Activated CD4-positive, alpha-beta T cell treated with anti-CD3 and anti-CD28 coated beads for 48 hours (primary cell): Measurements from ENCODE around the gene ZDHHC11.
"Not testable (repeated sequence)": the region's sequence is repeated elsewhere in the genome, so short reads cannot be mapped to it uniquely, and the experiment has no call there.

ENCODE experiments used
- DNase-seq: peaks from one replicate; pipeline ENCODE4 v3.0.0-alpha.2; 2020

The ZDHHC11 gene

DNA sequence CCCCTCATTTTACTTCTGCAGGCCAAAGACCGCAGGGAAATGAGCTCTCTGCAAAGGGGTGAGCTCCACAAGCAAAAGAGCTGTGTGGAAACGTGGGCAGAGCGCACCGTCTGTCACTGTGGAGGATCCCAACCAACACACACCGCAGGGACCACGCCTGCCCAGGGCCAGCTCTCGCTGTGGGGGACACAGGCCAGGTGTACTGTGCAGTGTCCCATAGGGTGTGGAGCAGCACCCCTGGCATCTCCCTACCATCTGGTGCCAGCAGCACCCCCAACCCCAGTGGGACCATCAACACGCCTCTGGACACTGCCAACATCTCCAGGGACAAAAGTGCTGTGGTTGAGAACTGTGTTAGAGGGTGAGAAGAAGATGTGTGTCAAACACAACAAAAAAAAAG lies 27.9 kb upstream of the ZDHHC11 start:
- DNase-seq, result not testable (repeated sequence)

DNA sequence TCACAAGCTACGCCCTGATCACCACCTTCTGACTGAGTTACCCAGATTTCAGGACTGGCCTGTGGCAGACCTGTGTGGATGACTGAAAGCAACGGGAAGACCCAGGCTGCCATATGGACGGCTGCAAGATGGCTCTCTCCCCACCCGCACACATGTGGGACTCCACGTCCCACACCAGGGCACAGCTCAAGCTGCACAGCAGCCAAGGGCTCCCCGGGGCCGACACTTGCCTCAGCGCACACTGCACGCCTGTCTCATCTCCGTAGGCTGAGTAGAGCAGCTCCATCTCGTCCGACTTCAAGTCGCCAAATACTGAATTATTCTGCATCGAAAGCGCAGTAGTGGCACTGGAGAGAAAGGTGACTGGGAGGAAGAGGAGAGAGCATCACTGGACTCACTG lies 27.3 kb upstream of the ZDHHC11 start:
- no peak for DNase-seq

DNA sequence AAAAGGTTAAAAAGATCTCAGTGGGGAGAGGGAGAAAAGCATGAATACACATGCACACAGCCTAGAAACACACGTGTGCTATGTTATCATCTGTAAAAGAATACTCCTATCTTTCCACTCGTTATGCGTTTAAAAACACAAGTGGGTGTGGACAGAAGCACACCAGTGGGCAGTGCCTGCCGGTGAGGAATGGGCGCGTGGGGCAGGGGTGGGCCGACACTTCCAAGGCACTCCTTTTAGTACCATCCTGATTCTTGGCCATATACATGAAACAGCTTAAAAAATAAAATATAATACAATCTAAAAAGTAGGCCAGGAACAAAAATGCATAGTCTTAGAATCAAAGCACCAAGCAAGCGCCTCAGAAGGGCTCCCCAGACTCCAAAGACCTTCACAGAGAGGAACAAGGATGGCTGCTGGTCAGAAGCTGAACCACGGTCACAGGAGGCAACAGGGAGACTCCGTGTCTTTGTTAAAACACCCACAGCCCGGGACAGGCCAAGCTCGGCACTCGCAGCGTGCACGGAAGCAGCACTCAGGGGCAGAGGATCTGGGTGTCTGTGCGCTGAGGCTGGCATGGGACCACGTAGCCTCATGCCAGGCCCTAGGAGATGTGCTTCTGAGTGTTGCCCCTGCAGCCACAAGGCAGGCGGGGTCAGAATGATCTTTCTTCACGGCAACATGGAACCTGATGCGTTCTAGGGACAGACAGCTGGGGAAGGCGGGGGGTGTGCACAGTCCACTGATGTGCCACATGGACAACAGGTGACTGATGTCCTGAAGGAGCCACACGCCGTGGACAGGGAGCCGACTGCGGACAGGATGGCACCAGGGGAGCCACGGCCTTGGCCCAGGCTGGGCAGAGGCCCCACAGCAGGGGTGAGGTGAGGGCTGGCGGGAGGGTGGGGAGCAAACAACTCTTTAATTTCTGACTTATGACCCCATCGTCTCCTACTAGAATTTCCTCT lies 25.9 kb upstream of the ZDHHC11 start:
- no peak for DNase-seq

DNA sequence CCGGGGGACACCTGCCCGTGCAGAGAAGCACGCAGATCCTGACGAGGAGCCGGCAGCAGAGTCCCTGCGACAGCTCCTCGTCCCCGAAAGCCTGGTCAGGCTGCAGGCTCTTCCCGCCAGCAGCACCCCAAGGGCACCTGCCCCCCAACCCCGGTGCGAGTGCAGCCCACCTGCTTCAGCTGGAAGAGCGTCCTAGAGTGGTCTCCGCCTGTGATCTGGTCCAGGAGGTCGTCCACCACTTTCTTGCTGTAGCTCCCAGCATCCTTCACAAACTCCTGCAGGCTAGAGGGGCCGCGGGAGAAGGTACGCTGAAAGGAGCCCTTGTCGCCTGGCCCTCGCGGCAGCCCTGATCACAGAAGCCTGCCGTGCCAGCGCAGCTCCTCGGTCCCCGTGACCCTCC lies 25.1 kb upstream of the ZDHHC11 start:
- DNase-seq, result no peak

DNA sequence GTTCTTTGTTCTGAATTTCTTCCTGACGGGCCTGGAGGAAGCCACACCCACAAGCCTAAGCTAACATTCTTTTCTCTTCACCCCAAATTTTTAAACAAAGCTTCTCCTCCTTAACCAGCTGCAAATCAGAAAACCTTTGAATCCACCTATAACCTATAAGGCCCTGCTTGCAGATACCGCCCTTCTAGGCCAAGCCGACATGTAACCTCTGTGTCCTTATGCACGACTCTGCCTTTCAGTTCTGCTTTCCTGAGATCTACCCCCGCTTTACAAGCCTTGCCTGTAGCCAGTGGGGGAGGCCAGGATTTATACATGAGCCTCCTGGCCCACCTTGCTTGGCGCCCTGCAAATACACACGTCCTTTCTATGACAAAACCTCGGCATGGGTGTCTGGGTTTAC lies 22.5 kb upstream of the ZDHHC11 start:
- DNase-seq, result no peak

DNA sequence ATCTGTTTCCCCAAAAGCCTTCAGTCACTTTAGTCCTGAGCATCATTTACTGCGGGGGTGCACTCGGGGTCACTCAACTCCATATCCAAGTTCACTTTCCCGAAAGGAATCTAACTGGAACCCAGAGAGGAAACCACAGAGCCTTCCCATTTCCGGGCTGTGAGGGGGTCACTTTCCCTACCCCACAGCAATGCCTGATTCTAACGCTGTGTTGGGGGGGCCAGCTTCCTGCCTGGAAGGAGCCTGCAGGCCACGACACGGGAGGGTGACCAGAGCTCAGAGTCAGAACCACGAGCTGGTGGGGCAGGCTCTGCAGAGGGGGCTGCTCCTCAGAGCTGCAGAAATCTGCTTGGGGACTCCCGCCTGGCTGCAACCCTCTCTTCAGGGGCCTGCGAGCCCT lies 21.5 kb upstream of the ZDHHC11 start:
- no peak for DNase-seq

DNA sequence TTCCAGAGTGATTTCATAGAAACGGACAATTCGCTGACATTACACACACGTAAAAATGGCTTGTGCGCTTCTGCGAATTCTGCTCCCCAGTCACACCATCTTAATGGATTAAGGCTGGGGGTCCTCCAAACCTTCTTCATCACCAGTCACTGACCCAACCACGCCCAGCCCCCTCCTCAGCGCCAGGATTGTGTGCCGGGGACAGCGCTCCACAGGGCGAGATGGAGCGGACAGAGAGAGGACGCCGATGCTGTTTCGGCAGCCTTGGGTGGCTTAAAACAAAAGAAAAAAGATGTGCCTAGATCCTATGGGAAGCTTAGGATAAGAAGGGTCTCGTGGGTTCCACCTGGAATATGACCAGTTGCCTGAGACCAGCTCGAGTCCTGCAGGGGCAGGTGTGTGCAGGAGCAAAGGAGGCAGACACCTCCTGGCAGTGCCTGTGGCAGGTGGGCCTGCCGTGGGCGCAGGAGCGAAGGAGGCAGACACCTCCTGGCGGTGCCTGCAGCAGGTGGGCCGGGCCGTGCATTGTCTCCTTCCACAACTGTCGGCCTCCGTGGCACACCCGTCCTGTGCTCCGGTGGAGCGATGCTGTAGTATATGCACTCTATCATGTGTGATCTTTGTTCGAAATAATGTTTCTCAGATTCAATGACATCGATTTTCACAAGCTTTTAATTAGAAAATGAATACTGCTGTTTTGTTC lies 21.0 kb upstream of the ZDHHC11 start:
- no peak for DNase-seq

DNA sequence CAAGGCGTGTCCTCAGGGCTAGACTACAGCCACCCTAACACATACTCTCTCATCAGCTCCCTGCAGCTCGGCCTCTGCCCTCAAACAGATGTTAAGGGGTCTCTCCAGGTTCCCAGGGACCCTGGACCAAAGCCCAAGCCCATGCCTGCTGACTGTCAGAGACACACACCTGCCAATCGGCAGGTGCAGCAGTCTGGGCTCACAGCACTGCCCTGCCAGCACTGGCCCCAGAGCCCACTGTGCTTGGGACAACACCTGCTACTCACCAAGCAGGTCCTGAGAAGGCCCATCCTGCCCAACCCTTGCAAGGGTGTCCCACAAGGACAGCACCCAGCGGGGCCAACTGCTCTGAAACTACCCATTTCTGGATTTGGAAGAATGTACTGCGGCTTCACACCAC lies 20.2 kb upstream of the ZDHHC11 start:
- DNase-seq, result no peak

DNA sequence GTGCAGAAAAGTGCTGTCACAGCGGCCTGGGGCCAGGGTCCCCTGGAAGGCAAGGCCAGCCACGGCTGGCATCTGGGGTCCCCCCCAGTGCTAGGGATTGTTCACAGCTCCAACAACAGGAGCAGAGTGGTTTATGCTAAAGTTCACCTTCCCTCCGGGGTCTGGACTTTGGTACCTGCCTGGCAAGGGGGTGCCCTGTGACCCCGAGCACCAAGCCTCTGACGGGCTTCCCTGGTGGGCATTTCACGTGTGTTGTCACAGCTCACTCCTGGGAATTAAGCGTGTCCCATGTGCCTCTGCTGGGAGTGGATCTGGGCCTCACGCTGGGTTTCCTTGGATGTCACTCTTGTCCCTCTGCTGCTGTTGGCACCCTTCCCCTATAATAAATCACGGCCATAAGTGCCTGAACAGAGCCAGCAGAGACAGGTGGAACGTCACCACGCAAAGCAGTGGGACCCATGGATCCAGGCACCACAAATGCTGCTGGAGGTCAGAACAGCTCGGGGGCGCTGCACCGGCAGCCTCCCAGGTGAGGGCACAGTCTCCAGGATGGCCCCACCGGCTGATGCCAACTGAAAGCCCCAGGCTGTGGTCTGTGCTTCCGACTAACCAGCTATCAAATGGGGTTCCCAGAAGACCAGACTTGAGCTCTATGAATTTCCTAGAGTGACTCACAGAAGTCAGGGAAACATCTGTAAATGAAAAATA lies 17.8 kb upstream of the ZDHHC11 start:
- DNase-seq, result no peak

DNA sequence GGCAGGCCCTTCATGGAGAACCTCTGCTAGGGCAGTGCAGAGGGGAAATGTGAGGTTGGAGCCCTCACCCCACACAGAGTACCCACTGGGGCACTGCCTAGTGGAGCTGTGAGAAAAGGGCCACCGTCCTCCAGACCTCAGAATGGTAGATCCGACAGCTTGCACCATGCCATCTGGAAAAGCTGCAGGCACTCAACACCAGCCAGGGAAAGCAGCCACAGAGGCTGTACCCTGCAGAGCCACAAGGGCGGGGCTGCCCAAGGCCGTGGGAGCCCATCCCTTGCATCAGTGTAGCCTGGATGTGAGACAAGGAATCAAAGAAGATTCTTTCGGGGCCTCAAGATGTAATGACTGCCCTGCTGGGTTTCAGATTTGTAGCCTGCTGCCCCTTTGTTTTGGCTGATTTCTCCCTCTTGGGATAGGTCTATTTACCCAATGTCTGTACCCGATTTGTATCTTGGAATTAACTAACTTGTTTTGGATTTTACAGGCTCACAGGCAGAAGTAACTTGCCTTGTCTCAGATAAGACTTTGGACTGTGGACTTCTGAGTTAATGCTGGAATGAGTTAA lies 16.6 kb upstream of the ZDHHC11 start:
- DNase-seq, result no peak

DNA sequence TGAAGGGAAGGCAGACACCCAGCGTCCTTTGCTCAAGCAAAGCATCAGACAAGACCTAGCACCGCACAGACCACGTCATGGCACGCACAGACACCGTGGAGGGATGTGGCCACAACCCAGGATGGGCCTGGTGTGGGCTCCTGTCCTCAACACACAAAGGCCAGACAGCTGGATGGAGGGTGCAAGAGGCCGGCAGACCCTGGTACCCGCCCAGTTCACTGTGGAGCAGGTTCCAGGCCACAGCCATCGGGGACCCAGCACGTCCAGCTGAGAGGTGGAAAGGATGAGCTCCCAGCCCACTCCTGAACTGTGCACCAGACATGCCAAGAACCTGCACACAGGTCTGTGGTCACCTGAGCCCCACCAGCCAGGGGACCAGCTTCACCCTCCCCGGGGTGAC lies 15.0 kb upstream of the ZDHHC11 start:
- no peak for DNase-seq

DNA sequence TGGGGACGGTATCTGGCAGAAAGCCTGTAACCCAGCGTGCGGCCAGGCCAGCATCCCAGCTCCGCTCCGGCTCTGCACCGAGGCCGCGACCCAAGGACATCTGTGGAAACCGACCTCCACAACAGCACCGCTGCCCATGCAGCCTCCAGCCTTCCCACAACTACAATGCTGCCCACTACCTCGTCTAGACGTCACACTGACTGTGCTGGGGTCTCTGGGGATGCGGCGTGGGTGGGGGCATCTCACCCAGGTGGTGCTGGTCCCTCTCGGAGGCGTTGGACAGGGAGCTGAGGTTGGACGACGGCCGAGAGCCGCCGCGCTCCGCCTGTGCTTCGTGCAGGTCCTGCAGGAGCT lies 14.4 kb upstream of the ZDHHC11 start:
- DNase-seq, result no peak

DNA sequence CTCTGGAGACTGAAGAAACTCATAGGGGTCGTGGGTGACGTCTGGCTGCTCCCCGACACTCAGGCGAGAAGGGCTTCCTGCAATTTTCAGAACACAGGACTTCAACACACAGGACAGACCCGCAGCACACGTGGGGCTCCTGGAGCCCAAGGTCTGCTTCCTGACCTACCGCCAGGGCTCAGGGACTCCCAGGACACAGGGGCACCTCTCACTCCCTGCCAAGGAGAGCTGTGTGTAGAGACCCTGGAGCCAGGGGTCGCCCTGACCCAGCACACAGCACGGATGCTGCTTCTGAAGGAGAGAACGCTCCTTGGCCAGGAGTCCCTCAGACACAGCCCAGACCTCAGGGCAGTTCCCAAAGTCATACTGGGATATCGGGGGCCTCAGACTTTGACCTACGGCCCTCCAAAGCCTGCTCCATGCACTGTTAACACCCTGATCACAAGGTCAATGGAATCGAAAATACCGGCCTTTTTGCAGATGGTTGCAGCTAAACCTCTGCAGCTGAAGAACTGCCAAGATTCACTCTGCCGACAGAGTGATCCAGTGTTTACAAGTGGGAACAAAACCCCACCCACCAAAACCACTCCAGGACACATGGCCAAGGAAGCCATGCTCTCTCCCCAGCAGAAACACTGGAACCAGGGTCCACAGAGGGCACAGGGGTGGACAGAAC lies 13.8 kb upstream of the ZDHHC11 start:
- no peak for DNase-seq

DNA sequence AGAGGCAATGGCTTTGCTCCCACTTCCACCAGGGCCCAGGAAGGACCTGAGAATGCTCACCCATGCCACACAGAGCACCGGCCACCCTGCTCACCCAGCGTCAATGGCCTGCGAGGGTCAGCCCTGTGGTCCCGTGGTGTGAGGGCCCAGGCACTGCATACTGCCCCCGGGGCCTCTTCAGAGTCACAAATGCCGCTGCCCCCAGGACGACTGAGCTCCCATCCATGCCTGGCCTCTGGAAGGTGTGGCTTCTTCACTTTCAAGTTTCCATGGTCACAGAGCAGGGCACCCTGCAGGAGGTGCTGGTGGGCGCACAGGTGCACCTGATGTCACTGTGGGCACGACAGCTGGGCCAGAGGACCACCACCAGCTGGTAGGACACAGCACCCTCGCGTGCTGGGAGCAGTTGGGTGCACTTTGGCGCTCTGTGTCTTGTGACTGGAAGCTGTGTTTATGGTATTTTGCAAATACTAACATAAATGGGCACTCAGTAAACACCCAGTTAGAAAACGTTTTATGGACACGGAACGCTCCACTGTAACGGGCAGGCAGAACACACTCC lies 12.5 kb upstream of the ZDHHC11 start:
- no peak for DNase-seq

DNA sequence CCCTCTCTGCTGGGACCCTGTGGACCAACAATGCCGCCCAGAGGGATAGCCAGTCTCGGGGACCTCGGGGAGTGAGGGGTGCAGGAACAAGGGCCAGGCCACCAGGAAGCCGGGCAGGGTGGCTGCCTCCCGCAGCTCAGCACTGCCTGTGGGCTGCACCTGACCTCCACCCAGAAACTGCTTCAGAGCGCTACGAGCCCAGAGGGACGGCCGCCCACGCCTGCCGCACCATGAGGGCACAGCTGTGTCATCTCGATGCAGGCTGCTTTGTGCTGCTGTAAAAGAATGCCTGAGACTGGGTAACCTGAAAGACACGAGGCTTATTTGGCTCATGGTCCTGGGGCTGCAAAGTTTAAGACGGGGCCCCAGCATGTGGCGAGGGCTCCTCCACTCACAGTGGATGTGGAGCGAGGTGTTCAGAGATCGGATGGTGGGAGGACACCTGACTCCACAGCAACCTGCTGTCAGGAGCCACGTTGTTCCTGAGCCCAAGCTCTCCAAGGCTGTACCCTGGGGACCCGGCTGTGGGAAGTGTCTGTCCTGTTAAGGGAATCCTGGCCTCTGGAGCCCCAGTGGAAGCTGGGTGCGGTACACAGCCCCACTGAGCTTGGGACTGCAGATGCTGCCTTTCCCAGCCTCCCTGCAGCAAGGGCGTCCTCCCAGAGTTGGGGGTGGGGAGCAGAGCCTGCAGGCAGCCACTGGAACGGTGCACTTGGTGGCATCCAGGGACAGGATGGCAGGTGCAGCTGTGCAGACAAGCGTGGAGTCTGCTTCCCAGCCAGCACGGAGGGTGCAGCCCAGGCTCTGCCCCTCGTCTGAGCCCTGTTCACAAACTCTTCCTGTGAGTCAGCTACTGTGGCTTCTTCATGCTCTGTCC lies 11.8 kb upstream of the ZDHHC11 start:
- DNase-seq, result no peak

DNA sequence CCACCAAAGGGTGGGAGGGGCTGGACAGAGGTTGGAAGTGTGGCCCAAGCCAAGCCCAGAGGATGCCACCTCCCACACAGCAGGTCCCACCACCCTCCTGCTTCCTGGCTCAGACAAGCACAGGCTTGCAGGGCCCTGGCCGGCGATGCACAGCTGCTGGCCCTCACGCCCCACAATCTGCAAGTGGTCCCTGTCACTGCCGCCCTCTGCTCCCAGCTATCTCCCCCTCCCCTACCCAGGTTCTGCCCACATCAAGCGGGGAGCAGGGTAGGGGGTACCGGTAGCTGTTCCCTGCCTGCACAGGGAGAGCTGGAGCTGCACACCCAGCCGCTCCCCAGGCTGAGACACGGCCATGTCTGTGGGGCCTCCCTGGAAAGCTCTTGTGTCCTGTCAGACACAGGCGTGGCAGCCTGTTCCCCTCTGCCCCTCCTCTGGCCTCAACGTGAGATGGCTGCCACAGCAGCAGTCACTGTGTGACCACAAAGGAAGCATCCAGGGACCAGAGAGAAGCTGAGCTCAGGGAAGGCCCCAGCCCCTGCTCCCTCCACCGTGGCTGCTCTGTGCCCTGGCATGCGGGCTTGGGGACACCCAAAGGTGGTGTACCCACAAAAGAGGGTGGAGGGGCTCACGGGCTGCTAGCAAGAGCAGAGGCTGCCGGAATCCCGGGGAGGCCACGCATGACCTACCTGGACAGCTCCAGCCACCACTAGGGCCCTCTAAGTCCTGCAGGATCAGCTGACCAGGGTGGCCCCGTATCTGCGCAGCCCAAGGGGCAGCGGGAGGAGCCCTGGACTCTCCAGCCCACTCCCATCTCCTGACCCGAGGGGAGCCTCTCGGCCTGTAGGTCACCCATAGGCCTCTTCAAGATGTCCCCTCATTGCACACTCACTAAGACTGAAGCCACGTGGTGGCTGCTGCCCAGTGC lies 10.9 kb upstream of the ZDHHC11 start:
- no peak for DNase-seq

DNA sequence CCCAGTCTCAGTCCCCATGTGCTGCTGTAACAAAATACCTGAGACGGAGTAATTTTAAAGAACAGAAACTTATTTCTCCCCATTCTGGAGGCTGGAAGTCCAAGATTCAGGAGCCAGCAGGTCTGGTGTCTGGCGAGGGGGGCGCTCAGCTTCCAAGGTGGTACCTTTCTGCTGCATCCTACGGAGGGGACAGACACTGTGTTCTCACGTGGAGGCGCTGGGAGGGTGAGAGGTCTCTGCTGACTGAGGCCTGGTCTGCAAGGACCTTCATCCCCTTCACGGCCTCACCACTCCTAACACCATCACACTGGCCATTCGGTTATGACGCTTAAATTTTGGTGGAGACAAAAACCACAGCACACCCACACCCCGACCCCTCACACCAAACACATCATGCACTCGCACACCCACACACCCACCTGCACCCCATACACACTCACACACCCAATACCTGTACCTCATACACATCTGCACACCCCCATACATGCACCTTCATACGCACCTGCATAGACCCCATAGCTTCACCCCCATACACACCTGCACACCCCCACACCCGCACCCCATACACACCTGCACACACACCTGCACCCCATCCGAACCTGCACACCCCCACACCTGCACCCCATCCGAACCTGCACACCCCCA lies 9.8 kb upstream of the ZDHHC11 start:
- DNase-seq, result no peak

DNA sequence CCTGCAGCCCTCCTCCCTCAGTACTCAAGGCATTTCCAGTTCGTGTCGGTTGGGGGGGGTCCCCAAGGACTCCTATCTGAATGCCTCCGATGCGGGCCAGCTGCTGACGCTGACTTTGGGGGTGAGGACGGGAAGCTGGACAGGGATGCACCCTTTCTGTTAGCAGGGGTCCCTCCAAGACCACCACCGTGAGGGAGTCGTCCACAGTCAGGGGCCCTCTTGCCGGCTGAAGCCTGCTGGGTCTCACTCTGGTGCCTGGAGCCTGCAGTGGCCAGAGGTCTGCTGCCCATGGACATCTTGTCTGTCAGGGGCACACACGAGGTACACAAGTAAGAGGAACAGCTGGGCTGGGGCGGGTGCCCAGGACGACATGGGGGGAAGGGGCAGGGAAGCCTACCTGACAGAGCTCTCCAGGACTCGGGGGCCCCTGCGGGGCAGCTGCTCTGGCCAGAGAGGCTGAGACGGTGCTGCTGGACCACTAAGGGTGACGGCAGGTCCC lies 9.1 kb upstream of the ZDHHC11 start:
- no peak for DNase-seq

DNA sequence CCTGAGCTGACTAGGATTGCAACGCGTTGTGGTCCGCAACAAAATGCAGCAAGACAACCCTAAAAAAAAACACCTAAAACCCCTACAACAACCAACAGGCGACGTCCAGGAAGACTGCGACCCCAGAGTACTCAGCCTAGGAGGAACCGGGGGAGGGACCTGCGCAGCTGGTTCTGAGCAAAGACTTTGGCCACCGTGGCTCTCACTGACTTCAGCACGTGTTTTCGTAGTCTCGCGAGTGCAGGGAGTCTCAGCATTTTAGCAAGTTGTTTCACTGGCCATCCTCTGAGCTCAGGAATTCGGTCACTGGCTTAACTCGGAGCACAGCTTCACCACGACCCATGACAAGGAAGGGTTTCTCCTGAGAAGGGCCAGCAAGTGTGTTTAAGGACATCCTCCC lies 8.6 kb upstream of the ZDHHC11 start:
- DNase-seq, result no peak

DNA sequence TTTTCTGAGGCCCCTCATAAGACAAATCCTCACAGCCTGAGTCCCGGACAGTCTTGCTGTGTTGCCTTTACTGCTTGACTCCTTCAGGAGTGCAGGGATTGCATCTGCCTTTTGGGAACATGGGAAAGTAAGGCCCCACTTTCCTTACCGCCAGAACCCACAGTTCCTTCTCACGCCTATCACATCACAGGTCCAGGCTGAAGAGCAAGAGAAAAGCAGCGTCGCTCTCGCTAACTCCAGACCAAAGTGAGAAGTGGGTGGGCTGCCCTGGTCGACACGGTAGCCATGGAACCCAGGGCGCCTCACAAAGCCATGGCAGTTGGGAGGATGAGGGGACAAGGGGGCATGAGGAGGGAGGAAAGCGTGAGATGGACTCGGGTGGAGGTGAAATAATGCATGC lies 7.9 kb upstream of the ZDHHC11 start:
- DNase-seq, result no peak
